22Rv1 (cell line): ENCODE data around the gene RNF157.
"Not testable (repeated sequence)": the region's sequence is repeated elsewhere in the genome, so short reads cannot be mapped to it uniquely, and the experiment has no call there.

ENCODE experiments used
- H3K27ac ChIP-seq: fragments of 450-650 bp; 2 replicates; pipeline ENCODE4 v1.5.1; 2017
- ZFX ChIP-seq: fragments of 450-650 bp; IDR thresholded peaks from 2 replicates; pipeline ENCODE4 v1.6.1; 2017; ENCODE audit warnings: antibody characterized with exemption, borderline replicate concordance
- TF ChIP-seq, protein P1 (sequence below): fragments of 450-650 bp; IDR thresholded peaks from 2 replicates; pipeline ENCODE4 v1.5.1; 2017; ENCODE audit warnings: mild to moderate bottlenecking

The RNF157 gene

DNA sequence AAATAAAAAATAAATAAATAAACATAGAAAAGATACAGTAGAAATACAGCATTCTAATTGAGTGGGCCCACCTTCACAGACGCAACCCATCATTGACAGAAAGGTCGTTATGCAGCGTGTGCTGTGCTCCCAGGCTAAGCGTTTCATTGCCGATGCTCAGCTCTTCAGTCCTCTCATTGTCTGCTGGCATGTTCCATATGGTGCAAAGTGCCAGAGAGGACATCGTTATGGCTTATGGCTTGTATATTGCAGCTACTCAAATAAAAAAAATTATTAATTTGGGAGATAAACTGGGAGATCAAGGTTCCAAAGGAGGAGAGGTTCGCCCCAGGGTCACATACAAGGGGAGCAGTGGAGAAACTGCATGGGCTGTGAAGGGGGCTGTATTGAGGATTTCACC lies 13.5 kb upstream of the RNF157 start:
- TF ChIP-seq ZFX, result no peak
- TF ChIP-seq, protein P1, sequence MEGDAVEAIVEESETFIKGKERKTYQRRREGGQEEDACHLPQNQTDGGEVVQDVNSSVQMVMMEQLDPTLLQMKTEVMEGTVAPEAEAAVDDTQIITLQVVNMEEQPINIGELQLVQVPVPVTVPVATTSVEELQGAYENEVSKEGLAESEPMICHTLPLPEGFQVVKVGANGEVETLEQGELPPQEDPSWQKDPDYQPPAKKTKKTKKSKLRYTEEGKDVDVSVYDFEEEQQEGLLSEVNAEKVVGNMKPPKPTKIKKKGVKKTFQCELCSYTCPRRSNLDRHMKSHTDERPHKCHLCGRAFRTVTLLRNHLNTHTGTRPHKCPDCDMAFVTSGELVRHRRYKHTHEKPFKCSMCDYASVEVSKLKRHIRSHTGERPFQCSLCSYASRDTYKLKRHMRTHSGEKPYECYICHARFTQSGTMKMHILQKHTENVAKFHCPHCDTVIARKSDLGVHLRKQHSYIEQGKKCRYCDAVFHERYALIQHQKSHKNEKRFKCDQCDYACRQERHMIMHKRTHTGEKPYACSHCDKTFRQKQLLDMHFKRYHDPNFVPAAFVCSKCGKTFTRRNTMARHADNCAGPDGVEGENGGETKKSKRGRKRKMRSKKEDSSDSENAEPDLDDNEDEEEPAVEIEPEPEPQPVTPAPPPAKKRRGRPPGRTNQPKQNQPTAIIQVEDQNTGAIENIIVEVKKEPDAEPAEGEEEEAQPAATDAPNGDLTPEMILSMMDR, result no peak
- no peak overlapping the region for H3K27ac ChIP-seq

DNA sequence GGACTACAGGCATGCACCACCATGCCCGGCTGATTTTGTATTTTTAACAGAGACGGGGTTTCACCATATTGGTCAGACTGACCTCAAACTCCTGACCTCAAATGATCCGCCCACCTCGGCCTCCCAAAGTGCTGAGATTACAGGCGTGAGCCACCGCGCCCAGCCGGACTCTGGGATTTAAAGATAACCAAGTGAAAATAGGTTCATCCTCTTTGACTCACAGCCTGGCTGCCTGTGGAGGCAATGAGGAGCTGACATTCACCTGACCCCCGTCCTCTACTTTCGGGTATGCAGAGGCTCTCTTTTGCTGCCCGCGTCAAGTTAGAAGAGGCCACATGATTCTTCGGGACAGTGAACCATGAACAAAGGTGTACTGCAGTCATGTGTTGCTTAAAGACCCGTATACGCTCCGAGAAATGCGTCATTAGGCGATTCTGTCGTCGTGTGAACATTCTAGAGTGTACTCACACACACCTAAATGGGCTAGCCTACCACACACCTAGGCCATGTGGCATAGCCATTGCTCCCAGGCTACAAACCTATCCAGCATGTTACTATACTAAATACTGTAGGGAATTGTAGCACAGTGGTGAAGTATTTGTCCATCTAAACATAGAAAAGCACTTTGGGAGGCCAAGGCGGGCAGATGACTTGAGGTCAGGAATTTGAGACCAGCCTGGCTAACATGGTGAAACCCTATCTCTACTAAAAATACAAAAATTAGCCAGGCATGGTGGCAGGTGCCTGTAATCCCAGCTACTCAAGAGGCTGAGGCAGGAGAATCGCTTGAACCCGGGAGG lies 12.9 kb upstream of the RNF157 start:
- not testable (repeated sequence) for H3K27ac ChIP-seq

DNA sequence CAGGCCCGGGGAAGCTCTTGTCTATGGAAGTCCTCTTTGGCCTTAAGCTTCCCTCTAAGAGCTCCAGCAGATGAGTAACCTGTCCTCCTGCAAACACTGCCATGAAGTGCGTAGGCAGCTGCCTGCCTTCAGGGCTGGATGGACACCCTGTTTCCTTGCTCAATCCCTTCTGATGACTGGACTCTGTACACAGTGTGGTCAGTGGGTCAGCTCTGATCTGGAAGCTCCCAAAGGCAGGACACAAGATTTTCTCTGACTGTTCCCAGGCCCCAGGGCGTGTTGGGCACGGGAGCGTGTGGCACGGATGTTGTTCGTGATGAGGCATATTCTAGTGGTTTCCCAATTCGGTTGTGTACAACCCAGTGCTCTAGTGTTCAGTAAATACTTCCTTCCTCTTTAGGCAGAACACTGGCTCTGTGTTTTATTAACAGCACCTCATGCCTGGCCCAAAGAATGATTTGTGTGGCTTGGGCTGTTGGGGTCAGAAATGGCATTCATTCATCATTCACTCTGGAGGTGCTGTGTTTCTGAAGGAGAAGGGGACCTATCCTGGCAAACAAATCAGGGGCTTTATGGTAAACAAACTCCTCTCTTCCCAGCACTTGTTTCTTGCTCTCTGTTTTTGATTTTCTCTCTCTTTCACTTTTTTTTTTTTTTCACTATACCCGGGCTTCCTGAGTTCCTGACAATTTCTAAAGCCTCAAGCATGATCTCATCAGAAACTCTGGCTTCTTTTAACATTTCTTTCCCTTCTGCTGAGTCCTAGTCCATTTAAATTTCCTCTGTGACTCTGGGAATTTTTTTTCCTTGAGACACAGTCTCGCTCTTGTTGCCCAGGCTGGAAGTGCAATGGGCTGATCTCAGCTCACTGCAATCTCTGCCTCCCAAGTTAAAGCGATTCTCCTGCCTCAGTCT lies 12.0 kb upstream of the RNF157 start:
- H3K27ac ChIP-seq, result no peak overlapping the region
- TF ChIP-seq ZFX, result no peak
- TF ChIP-seq, protein P1, result no peak

DNA sequence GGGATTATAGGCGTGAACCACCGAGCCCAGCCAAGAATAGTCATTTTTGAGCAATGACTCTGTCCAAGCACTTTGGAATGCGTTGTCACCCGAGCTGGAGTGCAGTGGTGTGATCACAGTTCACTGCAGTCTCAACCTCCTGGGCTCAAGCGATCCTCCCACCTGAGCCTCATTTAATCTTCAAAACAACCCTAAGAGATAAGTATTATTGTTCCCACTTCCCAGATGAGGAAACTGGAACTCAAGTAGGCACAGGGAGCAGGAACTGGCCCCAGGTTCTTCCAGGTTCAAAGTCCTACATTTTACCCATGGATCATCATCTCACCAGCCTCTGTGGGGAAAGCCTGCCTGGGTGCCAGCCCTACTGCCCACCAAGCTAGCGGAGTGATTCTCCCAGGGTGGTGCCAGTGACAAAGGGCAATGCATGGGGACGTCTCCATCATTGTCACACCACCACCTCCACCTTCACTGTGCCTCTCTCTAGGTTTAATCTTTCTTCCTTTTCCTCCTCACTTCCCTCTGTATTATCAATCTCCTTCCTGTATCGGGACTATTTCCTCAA lies 11.3 kb upstream of the RNF157 start:
- no peak overlapping the region for H3K27ac ChIP-seq
- TF ChIP-seq, protein P1, result no peak
- TF ChIP-seq ZFX, result no peak

DNA sequence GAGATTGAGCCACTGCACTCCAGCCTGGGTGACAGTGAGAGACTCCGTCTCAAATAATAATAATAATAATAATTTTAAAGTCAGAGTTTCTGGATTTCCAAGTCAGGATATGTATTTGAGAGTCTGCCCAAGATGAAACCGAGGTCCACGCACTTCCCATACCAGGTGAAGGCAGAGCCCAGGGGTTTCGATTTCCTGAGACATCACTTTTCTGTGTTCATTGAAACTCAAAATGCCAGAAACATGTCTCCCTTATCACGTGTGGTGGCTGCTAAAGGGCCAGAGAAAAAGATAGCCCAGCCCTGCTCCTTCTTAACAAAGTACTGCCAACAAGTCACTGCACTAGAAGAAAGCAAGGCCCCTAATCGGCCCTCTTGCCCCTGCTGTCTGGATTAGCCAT lies 9.8 kb upstream of the RNF157 start:
- TF ChIP-seq ZFX, result no peak
- TF ChIP-seq, protein P1, result no peak

DNA sequence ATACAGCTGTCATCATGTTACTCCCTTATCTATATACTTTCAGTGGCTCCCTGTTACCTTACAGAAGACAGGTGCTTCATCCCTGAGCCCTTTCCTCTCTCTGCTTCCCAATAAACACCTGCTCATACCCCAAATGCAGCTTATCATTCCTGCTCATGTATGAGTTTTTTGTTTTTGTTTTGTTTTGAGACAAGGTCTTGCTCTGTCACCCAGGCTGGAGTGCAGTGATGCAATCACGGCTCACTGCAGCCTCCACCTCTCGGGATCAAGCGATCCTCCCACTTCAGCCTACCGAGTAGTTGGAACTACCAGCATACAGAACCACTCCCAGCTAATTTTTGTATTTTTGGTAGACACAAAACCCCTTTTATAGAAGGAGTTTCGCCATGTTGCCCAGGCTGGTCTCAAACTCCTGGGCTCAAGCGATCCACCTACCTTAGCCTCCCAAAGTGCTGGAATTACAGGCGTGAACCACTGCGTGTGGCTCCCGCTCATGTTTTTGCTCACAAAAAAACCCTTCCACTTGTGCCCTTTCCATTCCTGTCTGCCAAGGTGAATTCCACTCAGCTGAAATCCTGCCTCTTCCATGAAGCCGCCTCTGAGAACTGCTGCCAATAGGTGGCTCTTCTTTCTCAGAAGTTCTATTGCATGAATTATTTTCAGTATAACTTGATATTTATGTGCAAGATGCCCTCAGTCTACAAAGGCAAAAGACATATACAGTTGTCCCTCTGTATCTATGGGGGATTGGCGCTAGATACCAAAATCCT lies 7.9 kb upstream of the RNF157 start:
- no peak overlapping the region for H3K27ac ChIP-seq
- TF ChIP-seq ZFX, result no peak
- TF ChIP-seq, protein P1, result no peak; the same call in 1 of the 2 replicates

More for the DNA sequence above, 9.8 kb upstream of the RNF157 start:
- H3K27ac ChIP-seq, result no peak overlapping the region

DNA sequence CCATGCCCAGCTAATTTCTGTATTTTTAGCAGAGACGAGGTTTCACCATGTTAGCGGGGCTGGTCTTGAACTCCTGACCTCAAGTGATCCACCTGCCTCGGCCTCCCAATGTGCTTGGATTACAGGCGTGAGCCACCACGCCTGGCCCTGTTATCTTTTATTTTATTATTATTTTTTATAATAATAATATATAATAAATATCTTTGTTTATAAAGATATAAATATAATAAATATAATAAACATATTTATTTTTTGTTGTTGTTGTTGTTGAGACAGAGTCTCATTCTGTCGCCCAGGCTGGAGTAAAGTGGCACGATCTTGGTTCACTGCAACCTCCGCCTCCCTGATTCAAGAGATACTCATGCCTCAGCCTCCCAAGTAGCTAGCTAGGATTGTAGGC lies 7.0 kb upstream of the RNF157 start:
- TF ChIP-seq, protein P1, result no peak
- TF ChIP-seq ZFX, result no peak
- H3K27ac ChIP-seq, result no peak overlapping the region
